ENCODE measurements around the gene MACROD2.
"Not testable (repeated sequence)": the region's sequence is repeated elsewhere in the genome, so short reads cannot be mapped to it uniquely, and the experiment has no call there.

MACROD2 gene

DNA sequence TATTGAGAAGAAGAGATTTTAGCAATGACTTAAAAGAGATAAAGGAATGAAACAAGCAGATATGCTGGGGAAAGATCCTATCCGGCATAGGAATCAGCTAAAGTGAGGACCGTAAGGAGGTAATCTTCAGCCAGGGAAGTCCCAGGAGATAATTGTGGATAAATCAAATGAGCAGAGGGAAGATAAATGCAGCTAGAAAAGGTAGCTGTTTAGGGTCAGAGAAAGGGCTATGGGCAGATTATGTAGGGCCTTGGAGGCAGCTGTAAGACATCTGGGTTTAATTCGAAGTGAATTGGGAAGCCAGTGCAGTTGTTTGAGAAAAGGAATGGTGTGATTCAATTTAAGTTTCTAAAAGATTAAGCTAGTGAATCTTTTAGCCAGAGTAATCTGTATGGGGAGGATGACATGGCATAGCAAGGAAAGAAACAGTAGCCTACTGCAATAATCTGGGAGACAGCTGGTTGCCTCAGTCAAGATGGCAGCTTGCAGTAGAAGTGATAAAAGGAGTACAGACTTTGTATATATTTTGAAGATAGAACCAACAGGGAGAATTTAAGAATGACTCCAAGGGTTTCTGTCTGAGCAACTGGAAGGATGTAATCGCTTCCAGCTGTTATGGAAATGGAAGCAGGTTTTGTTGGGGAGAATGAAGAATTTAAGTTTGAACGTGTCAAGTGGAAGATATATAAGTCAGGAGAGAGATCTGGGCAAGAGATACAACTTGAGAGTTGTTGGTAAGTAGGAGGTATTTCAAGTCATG is 894.4 kb downstream of the MACROD2 start:
- no peak for DNase-seq

DNA sequence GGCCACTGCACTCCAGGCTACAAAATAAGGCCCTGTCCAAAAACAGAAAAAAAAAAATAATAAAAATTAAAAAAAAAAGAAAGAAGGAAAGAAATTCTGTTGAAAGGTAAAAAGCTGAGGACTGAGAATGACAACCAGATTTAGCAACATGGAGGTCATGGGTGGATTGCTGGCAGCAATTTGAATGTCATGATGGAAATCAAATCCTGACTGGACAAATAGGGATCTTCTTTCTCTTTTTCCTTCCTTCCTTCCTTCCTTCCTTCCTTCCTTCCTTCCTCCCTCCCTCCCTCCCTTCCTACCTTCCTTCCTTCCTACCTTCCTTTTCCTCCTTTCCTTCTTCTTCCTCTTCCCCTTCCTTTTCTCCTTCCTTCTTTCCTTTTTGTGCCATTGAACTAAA is 895.4 kb downstream of the MACROD2 start:
- no peak for DNase-seq

DNA sequence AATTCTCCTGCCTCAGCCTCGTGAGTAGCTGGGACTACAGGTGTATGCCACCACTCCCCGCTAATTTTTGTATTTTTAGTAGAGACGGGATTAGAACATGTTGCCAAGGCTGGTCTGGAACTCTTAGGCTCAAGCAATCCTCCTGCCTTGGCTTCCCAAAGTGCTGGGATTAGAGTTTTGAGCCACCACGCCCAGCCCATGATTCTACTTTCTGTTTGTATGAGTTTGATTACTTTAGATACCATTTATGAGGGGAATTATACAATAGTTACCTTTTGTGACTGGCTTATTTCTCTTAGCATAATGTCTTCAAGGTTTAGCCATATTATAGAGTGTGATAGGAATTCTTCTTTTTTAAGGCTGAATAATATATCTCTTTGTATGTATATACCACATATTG is 897.5 kb downstream of the MACROD2 start:
- no peak for DNase-seq

DNA sequence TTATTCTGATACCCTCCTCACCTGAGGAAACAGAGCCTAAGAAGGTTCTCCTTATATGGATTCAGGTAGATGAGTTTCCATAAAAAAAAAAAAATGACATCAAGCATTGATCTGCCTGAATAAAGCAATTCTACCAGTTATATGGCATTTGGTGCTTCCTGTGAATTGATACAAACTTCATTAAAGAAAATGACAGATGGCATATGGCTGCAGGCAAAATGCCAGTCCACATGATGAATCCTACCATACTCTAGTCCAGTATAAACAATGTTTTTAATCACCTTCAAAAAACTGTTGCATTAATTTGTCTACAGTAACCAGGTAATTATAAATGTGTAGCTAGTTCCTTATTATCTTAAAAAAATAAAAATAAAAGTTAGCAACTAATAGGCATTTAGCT is 901.3 kb downstream of the MACROD2 start:
- no peak for DNase-seq

DNA sequence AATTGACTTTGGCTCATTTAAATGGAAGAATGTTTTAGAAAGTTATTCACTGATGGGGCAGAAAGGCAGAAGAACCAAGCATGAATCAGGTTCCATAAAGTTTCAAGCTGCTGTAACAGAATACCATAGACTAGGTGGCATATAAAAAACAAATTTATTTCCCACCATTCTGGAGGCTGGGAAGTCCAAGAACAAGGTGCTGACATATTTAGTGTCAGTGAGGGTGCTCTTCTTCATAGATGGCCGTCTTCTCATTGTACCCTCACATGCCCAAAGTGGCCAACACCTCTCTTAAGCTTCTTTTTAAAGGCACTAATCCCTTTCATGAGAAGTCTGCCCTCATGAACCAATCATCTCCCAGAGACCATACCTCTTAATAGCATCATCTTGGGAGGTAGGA is 902.3 kb downstream of the MACROD2 start:
- DNase-seq = no peak

DNA sequence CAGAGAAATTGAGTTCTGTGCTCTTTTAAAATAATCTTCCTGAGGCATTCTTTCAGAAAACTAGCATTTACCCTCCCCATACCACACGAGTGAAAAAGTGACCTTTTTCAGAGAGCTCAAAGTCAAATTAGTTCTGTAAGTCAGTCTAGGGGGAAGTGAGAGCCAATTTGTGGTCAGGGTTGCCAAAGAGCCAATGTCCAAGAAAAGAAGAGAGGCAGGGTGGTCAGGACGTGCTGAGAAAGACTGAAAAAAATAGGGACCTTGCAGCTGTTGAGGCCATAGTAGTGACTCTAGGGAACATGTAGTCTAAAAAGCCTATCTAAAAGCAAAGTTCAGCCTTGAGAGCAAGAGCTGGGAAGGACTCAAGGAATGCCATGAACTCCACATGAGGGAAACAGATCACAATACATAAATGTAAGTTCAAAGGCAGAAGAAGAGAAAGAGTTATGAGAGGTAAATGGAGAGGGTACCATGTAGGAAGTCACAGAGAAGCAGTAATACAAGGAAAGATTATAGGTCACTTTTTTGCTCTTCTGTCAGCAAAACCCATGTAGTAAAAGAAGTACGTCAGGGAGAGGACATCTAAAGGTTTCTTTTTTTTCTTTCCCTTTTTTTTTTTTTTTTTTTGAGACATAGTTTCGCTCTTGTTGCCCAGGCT is 907.2 kb downstream of the MACROD2 start:
- no peak for DNase-seq

DNA sequence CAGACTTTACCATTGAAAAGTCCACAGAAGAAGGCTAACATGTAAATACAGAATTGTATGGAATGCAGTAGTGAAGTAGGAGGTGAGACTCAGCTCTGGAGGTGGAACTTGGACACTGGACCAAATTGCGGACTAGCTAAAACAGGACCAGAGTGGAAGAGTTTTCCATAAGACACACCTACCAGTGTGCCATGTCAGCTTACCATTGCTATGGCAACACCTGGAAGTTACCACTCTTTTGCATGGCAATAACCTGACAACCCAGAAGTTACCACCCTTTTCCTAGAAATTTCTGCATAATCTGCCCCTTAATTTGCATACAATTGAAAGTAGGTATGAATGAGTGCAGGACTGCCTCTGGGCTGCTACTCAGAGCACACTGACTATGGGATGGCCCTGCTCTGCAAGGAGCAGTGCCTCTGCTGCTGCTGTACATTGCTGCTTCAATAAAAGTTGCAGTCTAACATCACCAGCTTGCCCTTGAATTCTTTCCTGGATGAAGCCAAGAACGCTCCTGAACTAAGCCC is 911.7 kb downstream of the MACROD2 start:
- no peak for DNase-seq

DNA sequence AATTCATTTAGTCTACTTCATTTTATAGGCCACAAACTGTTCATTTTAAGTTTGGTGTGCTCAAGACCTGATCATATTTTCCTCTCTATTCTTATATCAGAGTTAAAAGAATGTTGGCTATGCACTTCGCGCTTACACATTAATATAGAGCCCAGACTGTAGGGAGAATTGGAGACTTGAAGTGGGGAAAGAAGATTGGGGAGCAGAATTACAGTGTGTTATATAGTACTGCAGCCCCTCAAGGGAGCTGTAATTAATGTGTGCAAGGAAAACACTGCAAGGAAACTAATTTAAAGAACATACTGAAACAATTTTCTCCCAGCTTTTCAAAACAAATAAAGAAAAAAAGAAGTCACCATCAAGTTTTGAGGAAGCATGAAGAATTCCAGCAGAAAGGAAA is 914.8 kb downstream of the MACROD2 start:
- no peak for DNase-seq

DNA sequence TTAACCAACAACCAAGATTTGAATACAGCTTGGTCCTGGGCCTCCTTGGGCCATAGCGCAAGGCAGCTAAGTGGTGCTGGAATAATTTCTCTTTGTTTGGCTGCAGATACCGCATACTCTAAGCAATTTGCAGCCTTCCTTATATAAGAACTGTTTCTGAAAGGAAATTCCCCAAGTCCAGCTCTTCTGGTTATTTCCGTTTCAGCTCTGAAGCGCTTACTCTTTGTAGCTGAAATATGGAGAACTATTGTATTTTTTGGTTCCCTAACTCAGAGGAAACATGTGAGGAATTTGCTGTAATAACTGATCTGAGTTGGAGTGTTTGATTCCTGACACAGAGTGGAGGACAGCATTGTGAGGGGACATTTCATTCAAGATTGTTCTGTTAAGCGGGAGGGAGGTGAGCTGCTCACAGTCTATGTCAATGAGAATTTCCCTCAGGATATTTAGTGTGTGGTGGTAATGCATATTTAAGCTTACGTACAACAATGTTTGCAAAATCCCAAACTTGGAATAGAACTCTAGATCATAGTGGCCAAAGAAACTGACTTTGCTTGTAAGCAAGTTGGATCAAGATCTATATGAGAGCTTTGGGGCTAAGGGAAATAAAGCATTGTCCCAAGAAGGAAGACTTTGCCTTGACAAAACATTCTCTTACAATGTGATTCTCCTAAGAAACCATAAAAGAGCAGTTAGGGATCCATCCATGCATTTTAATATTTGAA is 918.7 kb downstream of the MACROD2 start:
- no peak for DNase-seq

DNA sequence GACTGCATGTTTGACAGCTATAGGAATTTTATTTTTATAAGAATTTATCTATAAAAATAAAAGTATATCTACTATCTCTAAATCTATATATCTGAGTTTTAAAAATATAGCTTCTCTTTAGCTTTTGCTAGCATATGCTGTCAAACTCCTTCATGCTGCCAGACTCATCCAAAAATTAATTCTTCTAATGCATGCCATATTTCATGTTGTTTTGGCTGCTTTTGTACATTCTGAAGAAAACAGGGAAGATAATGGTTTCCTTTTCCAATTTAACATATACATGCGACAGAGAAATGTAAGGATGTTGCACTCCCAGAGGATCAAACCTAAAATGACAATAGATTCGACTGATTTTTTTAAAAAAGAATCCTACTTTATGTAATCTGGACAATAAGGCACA is 919.3 kb downstream of the MACROD2 start:
- no peak for DNase-seq

DNA sequence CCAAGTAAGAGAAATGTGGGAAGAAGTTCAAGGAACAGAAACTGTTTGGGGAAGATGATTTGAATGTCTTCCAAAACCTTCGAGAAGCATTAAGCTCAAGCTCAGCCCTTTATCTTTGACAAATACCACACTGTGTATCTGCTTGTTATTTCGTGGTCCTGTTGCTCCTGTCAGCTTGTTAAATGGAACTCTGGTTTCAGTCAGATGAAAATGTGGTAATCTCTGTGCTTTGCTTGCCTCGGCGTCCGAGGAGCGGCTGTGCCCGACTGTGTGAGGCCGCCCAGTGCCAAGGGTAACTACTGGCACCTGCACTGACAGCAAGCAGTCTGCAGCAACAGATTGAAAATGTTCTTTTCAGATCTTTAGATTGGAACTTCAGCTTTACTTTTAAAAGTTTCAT is 920.0 kb downstream of the MACROD2 start:
- DNase-seq = no peak

DNA sequence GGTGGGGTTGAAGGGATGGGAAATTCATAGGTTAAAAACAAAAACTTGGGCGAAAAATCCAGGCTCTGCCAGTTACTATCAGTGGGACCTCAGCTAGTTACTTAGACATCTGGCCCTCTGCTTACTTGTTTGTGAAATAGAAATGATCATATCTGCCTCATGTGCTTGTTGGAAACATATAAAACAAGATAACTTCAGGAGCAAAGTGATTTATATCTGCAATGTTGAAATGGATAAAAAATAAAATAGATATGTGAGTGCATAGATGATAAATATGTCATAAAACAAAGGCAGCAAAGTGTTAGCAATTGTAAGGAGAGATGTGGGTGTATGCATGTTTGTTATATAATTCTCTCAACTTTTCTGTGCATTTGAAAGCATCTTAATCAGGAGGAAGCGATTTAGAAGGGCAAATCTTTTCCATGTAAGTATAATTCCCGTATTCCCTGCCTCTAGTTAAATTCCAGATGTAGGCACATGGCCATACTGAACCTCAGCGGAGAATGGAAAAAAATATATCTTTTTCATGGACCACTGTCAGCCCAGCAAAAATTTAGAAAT is 921.1 kb downstream of the MACROD2 start:
- no peak for DNase-seq

DNA sequence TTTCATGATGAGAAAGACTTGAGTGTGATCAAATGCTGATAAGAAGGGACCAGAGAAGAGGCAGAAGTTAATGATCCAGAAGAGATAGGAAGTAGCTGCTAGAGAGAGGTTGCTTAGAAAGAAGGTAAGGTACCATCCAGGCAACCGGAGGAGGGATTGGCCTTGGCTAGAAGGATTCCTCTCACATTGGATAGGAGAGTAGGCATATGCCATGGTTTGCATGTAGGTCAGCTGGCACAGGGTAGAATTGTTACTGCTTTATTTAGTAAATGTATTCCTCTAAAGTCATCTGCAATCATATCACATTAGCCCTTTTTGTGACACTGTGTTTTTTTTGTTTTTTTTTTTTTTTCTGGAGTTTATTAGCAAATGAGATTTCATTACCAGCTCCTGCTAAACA is 923.0 kb downstream of the MACROD2 start:
- DNase-seq = no peak

DNA sequence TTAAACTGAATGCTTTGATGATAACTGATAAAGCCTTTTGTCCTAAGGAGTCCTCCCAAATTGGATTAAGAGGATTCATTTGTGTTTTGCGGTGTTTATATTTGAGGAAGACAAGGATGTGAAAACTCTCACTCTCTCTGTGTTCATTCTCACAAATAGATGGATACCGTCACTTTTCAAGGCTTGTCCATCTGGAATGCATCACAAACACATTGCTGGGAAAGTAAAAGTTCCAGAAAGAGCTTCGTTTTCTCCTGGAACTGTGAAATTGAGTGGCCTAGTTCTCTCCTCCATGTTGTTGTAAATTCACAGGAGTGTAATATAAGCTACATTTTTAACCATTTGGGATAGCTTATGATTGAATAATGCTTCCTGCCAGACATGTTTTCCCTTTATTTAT is 923.7 kb downstream of the MACROD2 start:
- no peak for DNase-seq

DNA sequence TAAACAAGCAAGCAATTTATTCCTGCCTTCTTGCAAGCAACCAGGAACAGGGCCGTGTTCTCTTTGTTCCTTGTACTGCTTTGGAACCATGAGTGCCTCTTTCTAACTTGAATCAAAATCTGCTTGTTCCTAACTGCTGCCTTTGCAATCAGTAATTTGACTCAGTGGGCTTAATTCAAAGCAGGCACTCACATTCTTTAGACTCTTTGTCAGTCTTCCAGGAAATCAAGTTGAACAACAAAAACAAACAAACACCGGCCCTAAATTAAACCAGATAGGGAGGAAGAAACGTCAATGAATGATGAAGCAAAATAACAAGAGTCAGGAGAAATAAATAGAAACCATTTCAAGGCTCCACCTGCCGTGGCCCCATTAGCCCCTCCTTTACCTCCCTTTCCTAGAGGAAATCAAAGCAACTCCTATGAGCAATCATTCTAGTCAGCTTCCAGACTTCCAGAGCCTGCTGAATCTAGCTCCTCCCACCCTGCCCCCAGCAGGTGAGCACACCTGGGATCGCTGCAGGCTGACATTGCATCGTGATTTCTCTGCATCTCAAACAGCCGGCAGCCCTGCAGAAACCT is 924.3 kb downstream of the MACROD2 start:
- no peak for DNase-seq

DNA sequence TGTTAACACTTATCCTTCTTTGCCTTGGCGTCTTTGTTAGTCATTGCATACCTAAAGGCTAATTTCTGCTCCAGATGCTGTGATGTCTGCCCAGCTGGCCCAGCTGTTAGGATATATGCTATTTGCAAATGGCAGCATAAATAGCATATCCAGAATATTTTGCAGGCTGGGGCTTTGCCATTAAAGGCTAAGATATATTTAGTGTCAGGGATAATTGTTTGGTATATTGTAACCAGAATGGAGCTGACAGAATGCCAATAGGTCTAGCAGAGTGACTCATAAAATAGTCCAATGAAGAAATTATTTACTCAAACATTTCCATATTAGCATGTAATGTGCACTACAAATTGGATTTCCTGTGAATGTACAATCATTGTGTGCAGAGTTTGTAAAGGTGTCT is 926.2 kb downstream of the MACROD2 start:
- DNase-seq = no peak

DNA sequence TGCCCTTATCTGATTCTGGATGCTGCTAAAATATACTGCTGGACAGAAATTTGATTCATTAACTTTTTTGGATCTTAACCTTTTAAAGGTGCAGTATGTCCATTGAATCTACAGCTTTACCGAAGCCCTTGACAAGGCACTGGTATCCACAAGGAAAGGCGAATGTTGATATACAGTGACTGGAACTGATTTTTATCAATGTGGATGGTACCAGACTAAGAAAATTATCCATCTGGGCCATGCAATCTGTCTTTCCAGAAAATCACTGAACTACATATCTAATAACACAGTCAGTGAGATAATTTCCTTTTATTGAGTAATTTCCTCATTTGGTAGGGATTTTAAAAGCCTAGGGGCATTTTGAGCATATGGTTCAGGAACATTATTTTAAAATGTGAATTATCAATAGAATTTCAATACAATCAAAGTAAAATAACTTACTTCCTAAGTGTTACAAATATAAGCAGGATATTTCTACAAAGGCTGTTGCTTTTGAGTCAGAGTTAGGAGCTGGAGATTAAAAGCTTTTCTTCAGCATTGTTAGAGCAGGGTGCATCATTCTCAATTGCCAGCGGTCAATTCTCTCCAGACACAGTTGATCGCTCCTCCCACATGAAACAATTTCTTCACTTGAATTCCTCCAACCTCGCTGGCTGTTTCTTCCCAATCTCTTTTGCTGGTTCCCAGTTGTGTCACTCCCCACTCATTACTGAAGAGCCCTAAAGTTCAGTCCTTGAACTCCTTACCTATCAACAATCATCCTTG is 927.4 kb downstream of the MACROD2 start:
- DNase-seq = no peak

DNA sequence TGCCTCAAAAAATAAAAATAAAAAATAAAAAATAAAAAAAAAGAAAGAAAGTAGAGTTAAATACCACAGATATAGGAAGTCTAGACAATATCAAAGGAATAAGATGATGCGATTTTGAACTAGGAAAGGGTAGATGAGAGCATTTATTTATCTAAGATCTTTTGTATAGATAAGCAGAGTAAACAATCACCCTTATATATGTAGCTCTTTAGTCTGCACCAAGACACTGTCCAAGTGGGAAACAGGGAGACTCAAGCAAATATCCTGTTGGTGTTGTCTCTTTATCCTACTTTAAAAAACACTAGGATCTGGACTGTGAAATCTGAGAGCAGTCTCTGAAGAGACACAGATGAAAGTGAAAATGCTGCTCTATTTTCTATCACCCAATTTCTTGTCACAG is 929.1 kb downstream of the MACROD2 start:
- DNase-seq = no peak

DNA sequence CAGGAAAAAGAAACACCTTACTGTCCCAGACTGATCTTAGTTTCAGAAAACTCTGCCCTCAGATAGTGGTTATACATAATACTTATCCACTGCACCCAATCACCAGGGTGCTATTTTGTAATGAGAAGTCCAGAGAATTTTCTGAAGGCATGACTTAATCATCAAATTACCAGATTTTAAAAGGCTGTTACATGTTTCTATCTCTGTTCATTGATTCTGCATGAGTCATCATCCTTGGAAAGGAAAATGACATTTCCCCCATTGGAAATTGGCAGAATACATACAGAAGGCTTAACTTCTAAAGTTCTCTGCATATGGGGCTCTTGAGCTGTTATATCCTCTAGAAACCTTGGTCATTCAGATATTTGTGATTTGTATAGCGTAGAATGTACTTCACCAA is 930.0 kb downstream of the MACROD2 start:
- no peak for DNase-seq

DNA sequence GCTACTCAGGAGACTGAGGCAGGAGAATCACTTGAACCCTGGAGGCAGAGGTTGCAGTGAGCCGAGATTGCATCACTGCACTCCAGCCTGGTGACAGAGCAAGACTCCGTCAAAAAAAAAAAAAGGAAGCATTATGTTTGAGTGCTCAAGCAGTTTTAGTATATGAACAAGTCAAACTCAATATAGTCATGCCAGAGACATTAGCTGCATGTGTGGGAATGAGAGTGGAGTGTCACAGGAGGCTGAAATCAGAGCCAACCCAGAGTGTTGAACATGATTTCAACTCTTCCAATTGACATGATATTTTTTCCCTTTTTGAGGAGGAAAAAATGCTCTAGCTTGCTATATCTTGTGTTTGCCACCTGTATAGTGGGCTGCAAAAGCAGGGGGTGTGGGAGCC is 931.1 kb downstream of the MACROD2 start:
- DNase-seq = not testable (repeated sequence)

DNA sequence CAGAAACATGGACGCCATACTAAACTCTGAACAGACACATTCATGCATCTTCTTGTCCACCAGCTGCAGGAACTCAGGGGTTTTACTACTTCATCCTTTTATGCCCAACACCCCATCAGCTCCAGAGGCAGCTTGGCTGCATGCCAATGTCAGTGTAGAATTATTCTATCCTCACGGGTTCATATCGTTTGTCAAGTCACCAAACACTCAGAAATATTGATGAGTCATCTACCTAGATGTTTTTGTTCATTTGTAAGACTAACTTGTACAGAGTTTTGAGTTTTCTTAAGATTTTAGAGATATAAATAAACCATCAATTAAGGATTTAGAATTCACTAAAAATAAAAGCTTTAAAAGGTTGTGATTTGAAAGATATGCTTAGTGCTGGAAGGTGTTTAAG is 932.8 kb downstream of the MACROD2 start:
- DNase-seq = no peak

DNA sequence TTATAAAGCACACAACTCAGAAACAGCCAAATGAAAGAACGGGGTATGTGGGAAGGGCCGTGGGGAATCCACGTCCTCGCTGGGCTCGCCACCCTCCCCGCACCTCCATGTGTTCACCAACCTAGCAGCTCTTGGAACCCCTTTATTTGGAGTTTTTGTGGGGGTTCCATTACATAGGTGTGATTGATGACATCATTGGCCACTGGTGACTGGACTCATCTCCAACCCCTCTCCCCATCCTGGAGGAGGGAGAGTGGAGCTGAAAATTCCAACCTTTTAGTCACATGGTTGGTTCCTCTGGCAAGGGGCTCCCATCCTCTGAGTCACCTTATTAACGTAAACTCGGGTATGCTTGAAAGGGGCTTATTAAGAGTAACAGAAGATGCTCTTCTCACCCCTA is 934.1 kb downstream of the MACROD2 start:
- DNase-seq = no peak

All from HCEC 1CT (cell line).